ENCODE measurements around the gene KRTAP19-6. TPM values are rescaled to one million over a fixed set of nuclear protein-coding genes. Genes with fewer than 3 reads are reported as not detected.

The KRTAP19-6 gene, protein sequence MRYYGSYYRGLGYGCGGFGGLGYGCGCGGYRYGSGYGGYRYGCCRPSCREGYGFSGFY
- polyA plus RNA-seq (2011; rRNA removed) (not detected in 2 replicates), polyA minus RNA-seq (2011; rRNA and poly(A)+ RNA removed) (not detected in 2 replicates)

DNA sequence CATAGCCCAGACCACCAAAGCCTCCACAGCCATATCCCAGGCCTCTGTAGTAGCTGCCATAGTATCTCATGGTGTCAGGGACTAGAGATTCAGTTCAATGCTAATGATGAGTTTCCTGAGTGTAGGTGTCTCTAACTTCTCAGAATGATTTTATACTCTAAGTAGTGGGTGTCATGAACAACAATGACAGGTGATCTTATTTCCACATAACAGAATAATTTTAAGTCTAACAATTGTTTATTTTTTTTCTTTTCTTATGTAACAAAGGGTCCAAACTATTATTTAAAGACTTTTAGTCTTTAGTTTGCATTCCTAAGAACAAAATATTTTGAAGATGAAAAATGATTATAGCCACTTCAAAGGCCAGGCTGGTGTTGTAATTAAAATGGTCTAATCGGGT is at the start of gene KRTAP19-6:
KRTAP19-6 (minus strand) TSS at position 101 of the 400 bp plus-strand sequence; CDS start at position 70, 31 bp downstream.
- no peaks in the 10 kb centered on the region for H3K36me3 ChIP-seq (ENCODE audit: control insufficient read depth, insufficient read depth, low read length)
- no peaks in the 10 kb centered on the region for H3K27me3 ChIP-seq (ENCODE audit: control insufficient read depth, insufficient read depth, low read length)
- no peak within 1 kb of the TSS for H3K4me3 ChIP-seq (ENCODE audit: low read depth, low read length)
- no peak for DNase-seq (ENCODE audit: low read depth)
- TF ChIP-seq, protein P1, sequence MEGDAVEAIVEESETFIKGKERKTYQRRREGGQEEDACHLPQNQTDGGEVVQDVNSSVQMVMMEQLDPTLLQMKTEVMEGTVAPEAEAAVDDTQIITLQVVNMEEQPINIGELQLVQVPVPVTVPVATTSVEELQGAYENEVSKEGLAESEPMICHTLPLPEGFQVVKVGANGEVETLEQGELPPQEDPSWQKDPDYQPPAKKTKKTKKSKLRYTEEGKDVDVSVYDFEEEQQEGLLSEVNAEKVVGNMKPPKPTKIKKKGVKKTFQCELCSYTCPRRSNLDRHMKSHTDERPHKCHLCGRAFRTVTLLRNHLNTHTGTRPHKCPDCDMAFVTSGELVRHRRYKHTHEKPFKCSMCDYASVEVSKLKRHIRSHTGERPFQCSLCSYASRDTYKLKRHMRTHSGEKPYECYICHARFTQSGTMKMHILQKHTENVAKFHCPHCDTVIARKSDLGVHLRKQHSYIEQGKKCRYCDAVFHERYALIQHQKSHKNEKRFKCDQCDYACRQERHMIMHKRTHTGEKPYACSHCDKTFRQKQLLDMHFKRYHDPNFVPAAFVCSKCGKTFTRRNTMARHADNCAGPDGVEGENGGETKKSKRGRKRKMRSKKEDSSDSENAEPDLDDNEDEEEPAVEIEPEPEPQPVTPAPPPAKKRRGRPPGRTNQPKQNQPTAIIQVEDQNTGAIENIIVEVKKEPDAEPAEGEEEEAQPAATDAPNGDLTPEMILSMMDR (IDR thresholded peaks at IDR 0.05; ENCODE audit: insufficient read depth, low read depth, low read length): no peak
- POLR2A ChIA-PET: no interaction called here
- CTCF ChIA-PET: interaction anchor here (0.5 kb wide), 1 partner anchor 292 kb away, joined by 3 read pairs; no protein-coding TSS in a partner anchor

DNA sequence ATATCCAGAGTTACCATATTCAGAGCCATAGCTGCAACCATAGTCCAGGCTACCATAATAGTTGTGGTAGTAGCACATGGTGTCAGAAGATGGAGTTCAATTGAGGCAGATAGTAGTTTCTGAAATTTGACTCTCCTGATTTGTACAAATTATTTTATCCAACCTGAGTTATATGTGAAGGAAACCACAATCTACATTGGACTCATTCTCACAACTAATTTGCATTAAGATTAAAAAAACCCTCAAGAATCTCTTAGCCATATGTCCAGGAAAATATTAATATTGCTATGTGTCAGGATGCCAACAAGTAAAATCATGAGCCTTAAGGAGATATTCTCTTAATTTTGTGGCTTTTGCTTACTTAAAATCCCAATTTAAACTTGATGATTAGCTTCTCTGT is 48.6 kb upstream of the KRTAP19-6 start, which contains the start of gene KRTAP22-2:
KRTAP22-2 (minus strand) TSS at position 101 of the 400 bp plus-strand sequence.
- Histone ChIP-seq H3K27me3 (ENCODE audit: control insufficient read depth, insufficient read depth, low read length) (no peaks in the 10 kb centered on the region), H3K4me3 (ENCODE audit: low read depth, low read length) (no peak within 1 kb of the TSS), H3K36me3 (ENCODE audit: control insufficient read depth, insufficient read depth, low read length) (no peaks in the 10 kb centered on the region)
- TF ChIP-seq, protein P1 (IDR thresholded peaks at IDR 0.05; ENCODE audit: insufficient read depth, low read depth, low read length): no peak
- POLR2A ChIA-PET: no interaction called here
- no peak for DNase-seq (ENCODE audit: low read depth)
- CTCF ChIA-PET: no interaction called here

- POLR2A ChIA-PET: no interaction called here
- Histone ChIP-seq H3K4me3 (ENCODE audit: low read depth, low read length) (no peak overlapping the region), H3K27me3 (ENCODE audit: control insufficient read depth, insufficient read depth, low read length) (no peaks in the 10 kb centered on the region), H3K36me3 (ENCODE audit: control insufficient read depth, insufficient read depth, low read length) (no peaks in the 10 kb centered on the region)
- no peak for DNase-seq (ENCODE audit: low read depth)
- TF ChIP-seq, protein P1 (IDR thresholded peaks at IDR 0.05; ENCODE audit: insufficient read depth, low read depth, low read length): no peak
- CTCF ChIA-PET: no interaction called here
Observed at GRCh38 chr21:30582870-30583269, 41.2 kb upstream of the KRTAP19-6 start.

DNA sequence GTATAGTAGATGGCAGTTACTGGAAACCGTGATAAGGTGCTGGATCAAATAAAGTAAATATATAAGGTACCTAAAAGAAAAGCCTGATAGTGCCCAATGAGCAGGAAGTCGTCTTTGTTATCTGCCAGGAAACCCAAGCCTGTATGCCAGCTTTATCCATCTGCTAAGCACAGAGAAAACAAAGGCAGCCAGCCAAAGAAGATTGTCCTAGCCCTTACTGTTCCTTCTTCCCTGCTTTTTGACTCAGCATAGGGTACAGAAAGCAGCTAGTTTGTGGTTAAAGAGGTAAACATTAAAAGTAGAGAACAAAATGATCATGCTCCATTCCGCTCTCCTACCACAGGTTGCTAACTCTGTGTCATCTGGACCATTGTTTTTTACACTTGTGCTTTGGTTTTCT is 38.5 kb upstream of the KRTAP19-6 start:
- H3K27me3 ChIP-seq (ENCODE audit: control insufficient read depth, insufficient read depth, low read length): no peaks in the 10 kb centered on the region
- H3K4me3 ChIP-seq (ENCODE audit: low read depth, low read length): no peak overlapping the region
- CTCF ChIA-PET: no interaction called here
- no peaks in the 10 kb centered on the region for H3K36me3 ChIP-seq (ENCODE audit: control insufficient read depth, insufficient read depth, low read length)
- DNase-seq (ENCODE audit: low read depth): no peak
- POLR2A ChIA-PET: no interaction called here
- TF ChIP-seq, protein P1 (IDR thresholded peaks at IDR 0.05; ENCODE audit: insufficient read depth, low read depth, low read length): no peak

- Histone ChIP-seq H3K4me3 (ENCODE audit: low read depth, low read length) (no peak overlapping the region), H3K27me3 (ENCODE audit: control insufficient read depth, insufficient read depth, low read length) (no peaks in the 10 kb centered on the region), H3K36me3 (ENCODE audit: control insufficient read depth, insufficient read depth, low read length) (no peaks in the 10 kb centered on the region)
- TF ChIP-seq, protein P1 (IDR thresholded peaks at IDR 0.05; ENCODE audit: insufficient read depth, low read depth, low read length): no peak
- no peak for DNase-seq (ENCODE audit: low read depth)
- POLR2A ChIA-PET: no interaction called here
- CTCF ChIA-PET: no interaction called here
Observed at GRCh38 chr21:30579346-30579745, 37.7 kb upstream of the KRTAP19-6 start.
